Measurements from ENCODE around the gene CHAF1B. TPM values are rescaled to one million over a fixed set of nuclear protein-coding genes. Genes with fewer than 3 reads are reported as not detected.

The CHAF1B gene
- total RNA-seq, 1 donor from 2014 or later, result 33.4 TPM

Other genes starting within 250 kb of the CHAF1B start
- gene DOP1B, start 228.6 kb upstream of the CHAF1B start, total RNA-seq, result 16.0 and 17.5 TPM in 2 replicates
- 24.8 and 24.9 TPM in 2 replicates for gene MORC3, start 65.2 kb upstream of the CHAF1B start, total RNA-seq
- gene CLDN14, start 94.7 kb downstream of the CHAF1B start, total RNA-seq, result not detected in 2 replicates

All from activated CD4-positive, alpha-beta T cell treated with anti-CD3 and anti-CD28 coated beads, Interleukin-2, amount 10 ng/mL, durations not matched to agents 24 days and 14 days (primary cell).